A673 (cell line): Measurements from ENCODE around the gene GPR84.

Experiments
- CTCF ChIP-seq: fragments of 300-800, 200-600 bp; sonication (generic); conservative IDR thresholded peaks from 2 replicates; pipeline ENCODE4 v1.5.1; 2017; ENCODE audit warnings: low read depth, mild to moderate bottlenecking, antibody characterized with exemption, low read length, moderate library complexity, mixed read lengths
- EZH2 ChIP-seq: fragments of 200-600 bp; sonication (generic); IDR thresholded peaks from 2 replicates; pipeline ENCODE4 v1.6.1; 2017; ENCODE audit warnings: borderline replicate concordance, low read depth, mild to moderate bottlenecking, mixed read lengths, antibody characterized with exemption, low read length; ENCODE audit not compliant: poor library complexity, severe bottlenecking

- TF ChIP-seq EZH2 (no peak), CTCF (no peak)
Observed at GRCh38 chr12:54351341-54351740, 12.9 kb downstream of the GPR84 start.
